Activated CD4-positive, alpha-beta T cell treated with anti-CD3 and anti-CD28 coated beads for 36 hours (primary cell): ENCODE measurements around the gene TMEM81. TPM values are rescaled to one million over a fixed set of nuclear protein-coding genes. Genes with fewer than 3 reads are reported as not detected.

Experiments used
- ATAC-seq: fragments of 200-7000 bp; cut with Tn5 transposase; one replicate; pipeline ENCODE4 v1.10.0; 2021; ENCODE audit warnings: mild to moderate bottlenecking, moderate library complexity
- CTCF ChIA-PET: fragments of 350-600 bp; sonication (Branson Sonifier 250); formaldehyde crosslinking; loops from one replicate; lab custom pipeline; 2021; ENCODE audit warnings: antibody characterized with exemption; lab: Charles Lee
- POLR2A ChIA-PET: fragments of 350-600 bp; sonication (Branson Sonifier 250); formaldehyde crosslinking; loops from one replicate; lab custom pipeline; 2021; ENCODE audit warnings: antibody characterized with exemption, inconsistent platforms; lab: Charles Lee
- DNase-seq: peaks from one replicate; pipeline ENCODE4 v3.0.0-alpha.2; 2020
- H3K27ac Mint-ChIP-seq: one replicate; pipeline ENCODE4 v1.8.0; 2021; ENCODE audit warnings: mixed read lengths
- H3K27me3 Mint-ChIP-seq: one replicate; pipeline ENCODE4 v1.8.0; 2021; ENCODE audit warnings: mixed read lengths
- H3K36me3 Mint-ChIP-seq: one replicate; pipeline ENCODE4 v1.8.0; 2021; ENCODE audit warnings: low read depth, mixed read lengths
- H3K4me1 Mint-ChIP-seq: one replicate; pipeline ENCODE4 v1.8.0; 2021; ENCODE audit warnings: mixed read lengths
- H3K4me3 Mint-ChIP-seq: one replicate; pipeline ENCODE4 v1.8.0; 2021; ENCODE audit warnings: mild to moderate bottlenecking, moderate library complexity, mixed read lengths
- H3K9me3 Mint-ChIP-seq: one replicate; pipeline ENCODE4 v1.8.0; 2021; ENCODE audit warnings: low read depth, mixed read lengths
- intact Hi-C, 2 experiments: fragments of 100-400 bp; cut with DNase I in 1 of 2; cut with micrococcal nuclease in 1 of 2; formaldehyde crosslinking; loops; one replicate each; pipeline versions ENCODE4 v1.14.2 to v1.15.1; 2022 to 2024; cut with DNase I, micrococcal nuclease
- total RNA-seq, 2 experiments: library from RNA; stranded (reverse); gene quantifications; one replicate each; pipeline ENCODE4 v1.2.3, GENCODE V29; 2021

TMEM81 gene, protein sequence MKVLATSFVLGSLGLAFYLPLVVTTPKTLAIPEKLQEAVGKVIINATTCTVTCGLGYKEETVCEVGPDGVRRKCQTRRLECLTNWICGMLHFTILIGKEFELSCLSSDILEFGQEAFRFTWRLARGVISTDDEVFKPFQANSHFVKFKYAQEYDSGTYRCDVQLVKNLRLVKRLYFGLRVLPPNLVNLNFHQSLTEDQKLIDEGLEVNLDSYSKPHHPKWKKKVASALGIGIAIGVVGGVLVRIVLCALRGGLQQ
- total RNA-seq = 1 to 10 TPM; 1.9 to 2.8 TPM

DNA sequence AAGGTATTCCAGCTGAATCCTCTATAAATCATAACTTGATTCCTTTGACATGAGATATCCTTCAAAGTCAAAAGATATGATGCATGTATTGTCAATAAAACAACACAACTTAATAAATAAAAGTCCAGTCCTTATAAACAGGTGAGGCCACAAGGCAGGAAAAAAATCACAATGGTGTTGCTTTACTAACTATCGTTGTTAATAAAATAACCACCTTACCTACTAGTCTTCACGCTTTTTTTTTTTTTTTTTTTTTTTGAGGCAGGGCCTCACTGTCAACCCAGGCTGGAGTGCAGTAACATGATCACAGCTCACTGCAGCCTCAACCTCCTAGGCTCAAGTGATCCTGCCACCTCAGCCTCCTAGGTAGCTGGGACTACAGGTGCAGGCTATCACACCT is at the start of gene TMEM81:
TSS of gene TMEM81 (minus strand) at position 101 of the 400 bp plus-strand sequence. CDS start 140 bp downstream, outside the sequence.
- H3K9me3 Mint-ChIP-seq = no peaks in the 10 kb centered on the region

DNA sequence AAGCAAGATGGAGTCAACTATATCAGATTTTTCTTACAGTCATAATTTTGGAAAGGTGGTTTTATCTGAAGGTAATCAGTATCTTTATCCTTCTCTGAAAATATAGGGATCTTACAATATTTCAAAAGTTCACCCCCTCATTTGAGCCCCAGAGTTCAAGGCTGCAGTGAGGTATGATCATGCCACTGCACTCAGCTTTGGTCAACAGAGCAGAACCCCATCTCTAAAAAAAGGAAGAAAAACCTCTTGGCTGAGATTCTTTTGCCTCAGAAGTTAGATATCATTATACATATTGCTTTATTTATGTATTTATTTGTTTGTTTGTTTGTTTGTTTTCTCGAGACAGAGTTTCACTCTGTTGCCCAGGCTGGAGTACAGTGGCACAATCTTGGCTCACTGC is 49.0 kb upstream of the TMEM81 start:
- Mint-ChIP-seq H3K27ac (no peak overlapping the region), H3K4me3 (no peak overlapping the region), H3K36me3 (no peaks in the 10 kb centered on the region), H3K9me3 (no peaks in the 10 kb centered on the region), H3K27me3 (no peaks in the 10 kb centered on the region), H3K4me1 (no peaks in the 10 kb centered on the region)
- no peak for ATAC-seq
- intact Hi-C loops = no loop called here
- CTCF ChIA-PET = interaction anchor here (0.8 to 1.0 kb wide), 3 partner anchors 11 to 199 kb away, joined by 3 to 4 read pairs (median 3); no protein-coding TSS in a partner anchor
- POLR2A ChIA-PET = no interaction called here
- no peak for DNase-seq

More for the DNA sequence above, at the start of gene TMEM81:
- Mint-ChIP-seq H3K27me3 (no peaks in the 10 kb centered on the region), H3K4me1 (no peaks in the 10 kb centered on the region), H3K36me3 (peaks cover 26% of the 10 kb centered on the region), H3K4me3 (no peak within 1 kb of the TSS), H3K27ac (no peak within 1 kb of the TSS)
- POLR2A ChIA-PET = no interaction called here
- CTCF ChIA-PET = interaction anchor here (0.8 to 1.4 kb wide), 4 partner anchors 9 to 438 kb away, joined by 3 to 4 read pairs (median 4); no protein-coding TSS in a partner anchor
- ATAC-seq (no peak), DNase-seq (no peak)
- intact Hi-C loops = no loop called here

DNA sequence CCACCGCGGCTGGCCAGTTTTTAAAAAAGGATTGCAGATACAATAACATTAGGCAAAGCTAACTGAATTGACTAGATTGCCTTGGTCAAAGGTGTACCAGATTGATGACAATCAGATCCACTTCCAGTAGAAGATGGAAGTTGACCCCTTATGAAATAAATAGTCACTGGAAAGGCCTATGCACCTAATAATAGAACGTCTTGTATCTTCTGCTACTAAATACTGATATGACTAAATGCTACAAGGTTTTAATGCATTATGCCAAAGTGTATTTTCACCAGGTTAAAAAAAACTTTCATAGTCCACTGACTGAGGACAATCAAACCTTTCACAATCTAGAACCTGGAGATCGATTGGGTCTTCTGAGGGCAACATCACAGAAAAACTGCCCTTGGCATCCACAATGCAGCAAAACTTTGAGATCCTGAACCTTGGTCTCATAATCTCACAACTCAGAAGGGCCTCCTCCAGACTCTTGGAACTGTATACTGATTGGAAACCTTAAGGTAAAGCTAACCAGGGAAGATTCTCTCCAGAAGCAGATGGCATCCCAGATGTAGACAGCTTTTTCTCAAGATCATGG is 45.3 kb upstream of the TMEM81 start:
- ChIA-PET POLR2A (no interaction called here), CTCF (interaction anchor here (0.8 to 3.0 kb wide), 2 partner anchors 12 to 47 kb away, joined by 3 to 16 read pairs; no protein-coding TSS in a partner anchor)
- H3K4me1 Mint-ChIP-seq = no peaks in the 10 kb centered on the region
- no peaks in the 10 kb centered on the region for H3K36me3 Mint-ChIP-seq
- no peak overlapping the region for H3K27ac Mint-ChIP-seq
- H3K9me3 Mint-ChIP-seq = no peaks in the 10 kb centered on the region
- H3K27me3 Mint-ChIP-seq = no peaks in the 10 kb centered on the region
- ATAC-seq (no peak), DNase-seq (no peak)
- intact Hi-C loops = no loop called here
- H3K4me3 Mint-ChIP-seq = no peak overlapping the region

DNA sequence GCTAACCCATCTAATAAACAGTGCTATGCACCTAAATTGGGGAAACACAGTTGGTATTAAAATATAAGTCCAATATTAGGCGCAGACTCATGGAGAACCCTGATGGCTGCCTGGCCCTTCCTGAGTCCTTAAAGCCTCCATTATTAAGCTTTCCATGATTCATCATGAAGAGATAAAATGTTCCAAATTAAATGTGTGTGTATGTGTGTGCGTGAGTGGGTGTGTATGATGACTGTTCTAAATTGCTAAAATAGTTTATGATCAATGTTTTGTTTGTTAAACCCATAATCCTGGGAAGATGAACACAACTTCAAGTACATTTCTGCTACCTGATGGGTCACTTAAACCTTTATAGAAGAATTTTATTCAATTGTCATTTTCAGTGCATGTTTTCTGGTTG is 43.8 kb upstream of the TMEM81 start:
- Mint-ChIP-seq H3K4me3 (no peak overlapping the region), H3K27ac (no peak overlapping the region), H3K27me3 (no peaks in the 10 kb centered on the region), H3K9me3 (no peaks in the 10 kb centered on the region), H3K36me3 (no peaks in the 10 kb centered on the region), H3K4me1 (peaks cover 3% of the 10 kb centered on the region)
- no peak for ATAC-seq
- CTCF ChIA-PET = interaction anchor here (1.7 kb wide), 1 partner anchor 13 kb away, joined by 4 read pairs; no protein-coding TSS in a partner anchor
- intact Hi-C loops = no loop called here
- DNase-seq = no peak
- POLR2A ChIA-PET = no interaction called here

- H3K4me1 Mint-ChIP-seq = peaks cover 7% of the 10 kb centered on the region
- H3K27me3 Mint-ChIP-seq = no peaks in the 10 kb centered on the region
- CTCF ChIA-PET = interaction anchor here (1.7 kb wide), 1 partner anchor 14 kb away, joined by 4 read pairs; no protein-coding TSS in a partner anchor
- H3K4me3 Mint-ChIP-seq = no peak overlapping the region
- no peaks in the 10 kb centered on the region for H3K36me3 Mint-ChIP-seq
- ATAC-seq = no peak
- intact Hi-C loops = no loop called here
- H3K27ac Mint-ChIP-seq = no peak overlapping the region
- no peak for DNase-seq
- POLR2A ChIA-PET = no interaction called here
- H3K9me3 Mint-ChIP-seq = no peaks in the 10 kb centered on the region
These were observed 43.4 kb upstream of the TMEM81 start for GRCh38 chr1:205127646-205128045.

GRCh38 chr1:205124726-205125125 is 40.5 kb upstream of the TMEM81 start:
- DNase-seq = no peak
- CTCF ChIA-PET = interaction anchor here (0.8 to 1.9 kb wide), 2 partner anchors 17 to 19 kb away, joined by 3 to 12 read pairs; no protein-coding TSS in a partner anchor
- no peaks in the 10 kb centered on the region for H3K9me3 Mint-ChIP-seq

GRCh38 chr1:205122489-205122882 is 38.2 kb upstream of the TMEM81 start:
- intact Hi-C loops = loop anchor here (1.0 to 5.0 kb wide), 13 partner anchors 19 to 711 kb away; partner anchors contain the start of genes DSTYK (in 2 of the 2), PPP1R15B (in 2 of the 2), ELK4 (in 1 of the 2) and NUAK2 (in 1 of the 2)
- H3K27me3 Mint-ChIP-seq = no peaks in the 10 kb centered on the region
- DNase-seq (no peak), ATAC-seq (no peak)
- peak overlapping the region; percentile 98 for H3K4me3 Mint-ChIP-seq
- H3K36me3 Mint-ChIP-seq = peaks cover 10% of the 10 kb centered on the region
- CTCF ChIA-PET = interaction anchor here (0.7 to 5.0 kb wide), 10 partner anchors 13 to 150 kb away, joined by 3 to 26 read pairs (median 6); partner anchors contain the start of gene TMCC2
- no peaks in the 10 kb centered on the region for H3K9me3 Mint-ChIP-seq
- POLR2A ChIA-PET = interaction anchor here (0.5 to 0.6 kb wide), 2 partner anchors 15 to 317 kb away, joined by 4 to 5 read pairs; no protein-coding TSS in a partner anchor
- H3K4me1 Mint-ChIP-seq = peaks cover 37% of the 10 kb centered on the region
- H3K27ac Mint-ChIP-seq = peak overlapping the region; percentile 100

More at GRCh38 chr1:205124726-205125125, 40.5 kb upstream of the TMEM81 start:
- intact Hi-C loops = loop anchor here in 1 of 2 experiments (5.0 kb wide), 3 partner anchors 73 to 712 kb away; partner anchors contain the start of gene PPP1R15B
- Mint-ChIP-seq H3K4me1 (peaks cover 24% of the 10 kb centered on the region), H3K36me3 (peaks cover 6% of the 10 kb centered on the region), H3K27me3 (no peaks in the 10 kb centered on the region), H3K4me3 (no peak overlapping the region), H3K27ac (no peak overlapping the region)
- no peak for ATAC-seq
- POLR2A ChIA-PET = no interaction called here

DNA sequence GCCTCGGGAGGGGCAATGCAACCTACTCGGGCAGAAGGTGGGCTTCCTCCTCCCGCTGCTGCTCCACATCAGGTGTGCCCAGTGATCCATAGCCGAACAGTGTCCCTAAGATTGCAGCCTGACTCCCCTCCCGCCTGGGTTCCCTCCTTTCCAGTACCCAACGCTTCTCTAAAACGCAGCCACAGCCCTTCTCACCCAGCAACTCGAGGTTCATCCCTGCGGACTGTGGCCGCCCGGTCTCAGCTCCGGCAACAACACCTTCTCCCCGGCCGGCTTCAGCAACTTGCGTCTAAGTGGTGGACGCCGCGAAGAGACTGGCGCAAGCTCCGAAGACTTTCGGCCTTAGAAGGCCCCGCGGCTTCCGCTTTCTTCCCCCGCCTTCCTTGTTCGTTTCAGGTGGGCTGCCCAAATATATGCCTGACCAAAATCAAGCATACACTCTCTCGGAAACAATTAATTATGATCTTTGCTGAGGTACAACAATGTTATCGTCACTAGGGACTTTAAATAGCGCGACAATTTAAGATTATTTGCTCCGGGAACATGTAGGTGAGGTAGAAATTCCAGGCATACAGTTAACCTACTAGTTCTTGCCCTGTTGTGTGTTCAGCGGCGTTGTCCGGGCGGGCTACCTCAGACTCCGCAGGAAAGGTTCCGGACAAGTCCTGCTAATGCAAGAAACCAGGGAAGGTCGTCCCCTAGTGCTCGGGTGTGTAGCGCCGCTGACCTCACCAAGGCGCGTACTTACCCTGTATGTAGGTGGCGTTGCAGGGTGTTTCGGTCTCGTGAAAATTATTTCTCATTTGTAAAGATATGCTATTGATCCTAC is 37.6 kb upstream of the TMEM81 start, which contains the start of gene RBBP5:
TSS of gene RBBP5 (minus strand) at position 319 of the 829 bp plus-strand sequence. CDS start at position 214, 105 bp downstream.
- ATAC-seq (peak; percentile 98), DNase-seq (peak; percentile 96)
- ChIA-PET POLR2A (interaction anchor here (0.6 to 1.5 kb wide), 4 partner anchors 12 to 627 kb away, joined by 3 to 4 read pairs (median 3); no protein-coding TSS in a partner anchor), CTCF (interaction anchor here (0.6 to 5.0 kb wide), 20 partner anchors 9 to 1935 kb away, joined by 3 to 26 read pairs (median 4); no protein-coding TSS in a partner anchor)
- Mint-ChIP-seq H3K9me3 (no peaks in the 10 kb centered on the region), H3K27ac (peak within 1 kb of the TSS; percentile 100), H3K27me3 (no peaks in the 10 kb centered on the region), H3K4me3 (peak within 1 kb of the TSS; percentile 98), H3K4me1 (peaks cover 38% of the 10 kb centered on the region), H3K36me3 (peaks cover 11% of the 10 kb centered on the region)
- intact Hi-C loops = loop anchor here (1.0 to 5.0 kb wide), 14 partner anchors 19 to 711 kb away; partner anchors contain the start of genes DSTYK (in 2 of the 2), PPP1R15B (in 2 of the 2), ELK4 (in 1 of the 2) and NUAK2 (in 1 of the 2)

DNA sequence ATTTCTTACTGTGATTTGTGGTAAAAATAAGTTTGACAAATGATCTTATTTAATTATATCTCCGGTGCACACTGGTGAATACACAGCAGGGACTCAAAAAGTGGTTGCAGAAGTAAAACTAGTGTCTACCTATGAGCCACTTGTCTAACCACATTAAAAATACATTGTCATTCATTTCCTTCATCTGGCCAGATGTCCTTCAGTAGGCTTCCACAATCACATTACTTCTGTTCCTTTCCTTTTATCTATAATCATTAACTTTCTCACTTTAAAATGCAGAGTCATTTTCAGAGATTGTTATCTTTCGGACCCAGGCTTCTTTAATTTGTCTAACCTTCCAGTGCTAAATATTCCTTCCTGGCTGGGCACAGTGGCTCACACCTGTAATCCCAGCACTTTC is 34.5 kb upstream of the TMEM81 start:
- peak overlapping the region; percentile 39 for H3K27ac Mint-ChIP-seq
- no peak for DNase-seq
- POLR2A ChIA-PET = no interaction called here

DNA sequence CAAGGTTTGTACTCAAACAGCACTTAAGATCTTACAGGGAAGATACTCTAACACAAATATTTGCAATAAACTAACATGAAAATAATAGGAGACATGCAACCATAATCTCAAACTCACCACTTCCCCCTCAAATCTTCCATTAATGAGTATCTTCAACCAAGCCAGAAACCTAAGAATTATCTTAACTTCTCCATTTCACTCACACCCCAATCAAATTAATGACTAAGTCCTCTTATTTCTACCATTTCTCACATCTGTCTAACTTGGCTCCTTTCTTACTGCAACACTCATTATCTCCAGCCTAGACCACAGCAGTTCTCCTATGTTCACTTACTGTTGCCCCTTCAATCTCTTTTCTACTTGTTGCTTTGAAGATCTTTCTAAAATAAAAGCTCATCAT is 27.1 kb upstream of the TMEM81 start:
- POLR2A ChIA-PET = no interaction called here
- Mint-ChIP-seq H3K27ac (peak overlapping the region; percentile 4), H3K27me3 (no peaks in the 10 kb centered on the region), H3K9me3 (no peaks in the 10 kb centered on the region), H3K4me3 (no peak overlapping the region), H3K4me1 (peaks cover 8% of the 10 kb centered on the region), H3K36me3 (peaks cover 19% of the 10 kb centered on the region)
- intact Hi-C loops = no loop called here
- ATAC-seq (peak; percentile 30), DNase-seq (no peak)
- CTCF ChIA-PET = interaction anchor here (0.7 to 3.8 kb wide), 3 partner anchors 10 to 30 kb away, joined by 3 to 27 read pairs (median 3); partner anchors contain the start of gene RBBP5

More for the DNA sequence above, 34.5 kb upstream of the TMEM81 start:
- intact Hi-C loops = no loop called here
- Mint-ChIP-seq H3K9me3 (no peaks in the 10 kb centered on the region), H3K4me1 (peaks cover 47% of the 10 kb centered on the region), H3K36me3 (peaks cover 17% of the 10 kb centered on the region), H3K27me3 (no peaks in the 10 kb centered on the region), H3K4me3 (no peak overlapping the region)
- ATAC-seq = no peak
- CTCF ChIA-PET = interaction anchor here (0.6 kb wide), 1 partner anchor 23 kb away, joined by 3 read pairs; no protein-coding TSS in a partner anchor
